DOHH2 (cell line): ENCODE results near the gene HINFP.

Experiments
- H3F3A ChIP-seq: fragments of 200-600 bp; sonication (generic), shearing (Covaris generic); 2 replicates; pipeline ENCODE4 v1.6.0; 2016; ENCODE audit warnings: antibody characterized with exemption, mild to moderate bottlenecking; ENCODE audit not compliant: control insufficient read depth, insufficient read depth
- H3K27ac ChIP-seq: fragments of 200-600 bp; sonication (generic); 2 replicates; pipeline ENCODE4 v1.5.1; 2014; ENCODE audit warnings: low read depth, mild to moderate bottlenecking, low read length, moderate library complexity
- H3K27me3 ChIP-seq: fragments of 200-600 bp; sonication (generic); 2 replicates; pipeline ENCODE4 v1.6.1; 2014; ENCODE audit warnings: mild to moderate bottlenecking, low read length, mixed read lengths; ENCODE audit not compliant: control insufficient read depth
- H3K36me3 ChIP-seq: fragments of 200-600 bp; sonication (generic); 2 replicates; pipeline ENCODE4 v1.6.1; 2014; ENCODE audit warnings: mild to moderate bottlenecking, low read length, moderate library complexity, mixed read lengths; ENCODE audit not compliant: control insufficient read depth
- H3K4me1 ChIP-seq: fragments of 200-600 bp; sonication (generic); 2 replicates; pipeline ENCODE4 v1.6.1; 2014; ENCODE audit warnings: mild to moderate bottlenecking, low read length, mixed read lengths; ENCODE audit not compliant: control insufficient read depth
- H3K4me2 ChIP-seq: fragments of 200-600 bp; sonication (generic); 2 replicates; pipeline ENCODE4 v1.6.0; 2014; ENCODE audit warnings: mild to moderate bottlenecking, low read length, moderate library complexity
- H3K4me3 ChIP-seq: fragments of 200-600 bp; sonication (generic); 2 replicates; pipeline ENCODE4 v1.5.1; 2014; ENCODE audit warnings: mild to moderate bottlenecking, low read length, mixed read lengths
- H3K79me2 ChIP-seq: fragments of 200-600 bp; sonication (generic); 2 replicates; pipeline ENCODE4 v1.6.1; 2014; ENCODE audit warnings: mild to moderate bottlenecking, low read length, mixed read lengths; ENCODE audit not compliant: control insufficient read depth
- H3K9me2 ChIP-seq: fragments of 200-600 bp; sonication (generic); replicated peaks from 2 replicates; pipeline ENCODE4 v1.6.1; 2014; ENCODE audit warnings: mild to moderate bottlenecking, low read length, mixed read lengths; ENCODE audit not compliant: control insufficient read depth
- H3K9me3 ChIP-seq: fragments of 200-600 bp; sonication (generic); 2 replicates; pipeline ENCODE4 v1.6.1; 2014; ENCODE audit warnings: antibody characterized with exemption, low read length, mixed read lengths; ENCODE audit not compliant: control insufficient read depth, insufficient read depth
- H4K20me1 ChIP-seq: fragments of 200-600 bp; sonication (generic); 2 replicates; pipeline ENCODE4 v1.6.0; 2014; ENCODE audit warnings: low read depth, mild to moderate bottlenecking, antibody characterized with exemption, low read length, moderate library complexity; ENCODE audit not compliant: control insufficient read depth, insufficient read depth
- CTCF ChIP-seq: fragments of 200-600 bp; sonication (generic); IDR thresholded peaks from one replicate; pipeline ENCODE4 v1.5.1; 2014; ENCODE audit warnings: antibody characterized with exemption, mild to moderate bottlenecking, low read depth, low read length; ENCODE audit not compliant: poor library complexity, severe bottlenecking
- EZH2phosphoT487 ChIP-seq: fragments of 200-600 bp; sonication (generic); IDR thresholded peaks from 2 replicates; pipeline ENCODE4 v1.6.1; 2017; ENCODE audit warnings: borderline replicate concordance, mild to moderate bottlenecking, antibody characterized with exemption, low read length, moderate library complexity, mixed read lengths

HINFP gene

DNA sequence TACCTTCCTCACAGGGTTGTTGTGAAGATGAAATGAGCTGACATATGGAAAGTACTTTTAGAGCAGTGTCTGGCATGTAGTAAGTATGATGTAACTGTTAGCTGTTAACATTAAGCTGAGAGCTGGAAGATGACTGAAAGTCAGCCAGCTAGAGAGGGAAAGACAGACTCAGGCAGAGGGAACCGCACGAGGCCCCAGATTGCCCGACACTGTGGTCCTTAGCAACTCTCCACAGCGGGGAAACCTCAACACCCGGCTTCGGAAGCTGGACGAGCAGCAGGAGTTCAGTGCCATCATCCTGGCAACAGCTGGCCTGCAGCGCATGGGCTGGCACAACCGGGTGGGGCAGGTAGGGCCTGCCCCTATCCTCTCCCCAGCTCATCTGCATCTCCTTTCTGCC lies 30.2 kb upstream of the HINFP start:
- H3K36me3 ChIP-seq, result peaks cover 52% of the 10 kb centered on the region
- 0 out of 2 replicates have a peak overlapping the region, but pooled peaks have one; percentile 5 for H3K4me3 ChIP-seq
- peak overlapping the region; percentile 90 for H3K4me2 ChIP-seq
- TF ChIP-seq EZH2phosphoT487 (no peak), CTCF (no peak)
- H3K9me2 ChIP-seq, result no peaks in the 10 kb centered on the region
- no peaks in the 10 kb centered on the region for H3K27me3 ChIP-seq
- peaks cover 47% of the 10 kb centered on the region for H3F3A ChIP-seq
- H3K9me3 ChIP-seq, result no peaks in the 10 kb centered on the region
- H3K27ac ChIP-seq, result peak overlapping the region; percentile 82
- H3K4me1 ChIP-seq, result peaks cover 60% of the 10 kb centered on the region
- peaks cover 17% of the 10 kb centered on the region for H4K20me1 ChIP-seq
- peaks cover 50% of the 10 kb centered on the region for H3K79me2 ChIP-seq

GRCh38 chr11:119091966-119092879 lies 29.2 kb upstream of the HINFP start:
- Histone ChIP-seq H3F3A (peaks cover 47% of the 10 kb centered on the region), H4K20me1 (peaks cover 17% of the 10 kb centered on the region), H3K27ac (peak overlapping the region; percentile 82), H3K9me3 (no peaks in the 10 kb centered on the region), H3K4me1 (peaks cover 68% of the 10 kb centered on the region), H3K27me3 (no peaks in the 10 kb centered on the region), H3K79me2 (peaks cover 52% of the 10 kb centered on the region), H3K9me2 (no peaks in the 10 kb centered on the region), H3K4me2 (peak overlapping the region; percentile 90), H3K36me3 (peaks cover 63% of the 10 kb centered on the region), H3K4me3 (peak overlapping the region; percentile 88)
- TF ChIP-seq EZH2phosphoT487 (no peak), CTCF (no peak)

- peaks cover 56% of the 10 kb centered on the region for H3K79me2 ChIP-seq
- no peak for TF ChIP-seq CTCF
- TF ChIP-seq EZH2phosphoT487, result no peak
- H3K4me3 ChIP-seq, result peak overlapping the region; percentile 88
- H3K9me3 ChIP-seq, result no peaks in the 10 kb centered on the region
- peak overlapping the region; percentile 82 for H3K27ac ChIP-seq
- no peaks in the 10 kb centered on the region for H3K27me3 ChIP-seq
- H3K9me2 ChIP-seq, result no peaks in the 10 kb centered on the region
- peaks cover 72% of the 10 kb centered on the region for H3K4me1 ChIP-seq
- peaks cover 47% of the 10 kb centered on the region for H3F3A ChIP-seq
- peak overlapping the region; percentile 90 for H3K4me2 ChIP-seq
- peaks cover 72% of the 10 kb centered on the region for H3K36me3 ChIP-seq
- peaks cover 17% of the 10 kb centered on the region for H4K20me1 ChIP-seq
Measured at GRCh38 chr11:119092880-119093842, 28.2 kb upstream of the HINFP start.
